ENCODE data around the gene SNUPN.

The SNUPN gene

DNA sequence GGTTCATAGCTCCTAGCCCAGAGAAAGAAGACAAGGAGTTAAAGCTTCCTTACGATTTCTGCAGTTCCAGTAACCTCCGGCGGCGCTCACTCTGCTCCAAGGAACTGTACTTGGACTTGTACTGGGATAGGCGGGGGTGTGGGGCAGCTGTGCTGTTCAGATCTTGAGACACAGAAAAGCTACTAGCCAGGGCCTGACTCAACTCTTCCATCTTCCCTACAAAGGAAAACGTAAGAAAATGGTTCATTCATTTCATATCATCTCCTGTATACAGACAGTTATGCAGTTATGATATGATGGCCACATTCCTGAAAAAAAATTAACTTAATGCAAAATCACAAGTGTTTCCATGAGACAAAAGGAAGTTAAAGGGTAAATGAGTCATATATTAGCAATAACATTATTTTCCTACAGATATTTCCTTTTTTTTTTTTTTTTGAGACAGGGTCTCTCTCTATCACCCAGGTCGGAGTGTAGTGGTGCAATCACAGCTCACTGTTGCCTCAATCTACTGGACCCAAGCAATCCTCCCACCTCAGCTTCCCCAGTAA is 4.6 kb downstream of the SNUPN start:
- H3K27ac ChIP-seq (ENCODE audit: low read length): peak overlapping the region; percentile 79
- H3K4me1 ChIP-seq (ENCODE audit: control insufficient read depth in 1 of 2, insufficient read depth in 2 of 2, low read length in 2 of 2): peaks cover 0 to 7% of the 10 kb centered on the region in 2 donors
- peaks cover 24 to 41% of the 10 kb centered on the region in 2 donors for H3K36me3 ChIP-seq (ENCODE audit: control insufficient read depth in 1 of 2, insufficient read depth in 2 of 2, low read length in 2 of 2)
- no peaks in the 10 kb centered on the region for H3K9me3 ChIP-seq (ENCODE audit: control insufficient read depth in 1 of 2, low read length in 2 of 2)
- H3K4me3 ChIP-seq (ENCODE audit: low read depth in 1 of 2, low read length in 2 of 2): peak overlapping the region; percentile 43 to 47
- H3K27me3 ChIP-seq (ENCODE audit: low read depth, low read length): no peaks in the 10 kb centered on the region

- Histone ChIP-seq H3K4me3 (ENCODE audit: low read depth in 1 of 2, low read length in 2 of 2) (peak overlapping the region; percentile 43 to 47), H3K9me3 (ENCODE audit: control insufficient read depth in 1 of 2, low read length in 2 of 2) (no peaks in the 10 kb centered on the region), H3K27me3 (ENCODE audit: low read depth, low read length) (no peaks in the 10 kb centered on the region), H3K4me1 (ENCODE audit: control insufficient read depth in 1 of 2, insufficient read depth in 2 of 2, low read length in 2 of 2) (peaks cover 0 to 7% of the 10 kb centered on the region in 2 donors), H3K27ac (ENCODE audit: low read length) (peak overlapping the region; percentile 79), H3K36me3 (ENCODE audit: control insufficient read depth in 1 of 2, insufficient read depth in 2 of 2, low read length in 2 of 2) (peaks cover 29 to 45% of the 10 kb centered on the region in 2 donors)
Measured at GRCh38 chr15:75620058-75620820, 5.3 kb downstream of the SNUPN start.

DNA sequence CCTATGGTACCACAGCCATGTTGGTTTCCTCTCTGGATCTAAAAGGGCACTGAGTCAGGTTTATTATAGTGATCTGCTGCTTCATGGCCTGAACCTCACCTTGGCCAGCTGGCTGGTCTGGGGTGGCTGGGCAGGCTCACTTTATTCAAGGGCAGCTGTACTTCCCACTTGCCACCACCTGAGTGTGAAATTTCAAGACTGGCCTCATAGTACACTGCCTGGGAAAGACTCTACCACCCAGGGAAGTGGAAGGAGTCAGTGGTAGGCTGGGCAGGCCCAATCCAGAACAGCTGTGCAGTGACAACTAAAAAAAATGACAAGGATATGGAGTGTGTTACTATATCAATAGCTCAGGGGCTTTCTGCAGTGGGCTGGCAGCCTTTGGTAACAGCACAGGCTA is 8.8 kb downstream of the SNUPN start:
- Histone ChIP-seq H3K36me3 (ENCODE audit: control insufficient read depth in 1 of 2, insufficient read depth in 2 of 2, low read length in 2 of 2) (peaks cover 36 to 70% of the 10 kb centered on the region in 2 donors), H3K27ac (ENCODE audit: low read length) (no peak overlapping the region), H3K4me1 (ENCODE audit: control insufficient read depth in 1 of 2, insufficient read depth in 2 of 2, low read length in 2 of 2) (peaks cover 0 to 7% of the 10 kb centered on the region in 2 donors), H3K4me3 (ENCODE audit: low read depth in 1 of 2, low read length in 2 of 2) (no peak overlapping the region), H3K9me3 (ENCODE audit: control insufficient read depth in 1 of 2, low read length in 2 of 2) (no peaks in the 10 kb centered on the region), H3K27me3 (ENCODE audit: low read depth, low read length) (no peaks in the 10 kb centered on the region)

- peaks cover 43 to 56% of the 10 kb centered on the region in 2 donors for H3K36me3 ChIP-seq (ENCODE audit: control insufficient read depth in 1 of 2, insufficient read depth in 2 of 2, low read length in 2 of 2)
- H3K9me3 ChIP-seq (ENCODE audit: control insufficient read depth in 1 of 2, low read length in 2 of 2): no peaks in the 10 kb centered on the region
- H3K4me1 ChIP-seq (ENCODE audit: control insufficient read depth in 1 of 2, insufficient read depth in 2 of 2, low read length in 2 of 2): no peaks in the 10 kb centered on the region
- H3K4me3 ChIP-seq (ENCODE audit: low read depth in 1 of 2, low read length in 2 of 2): no peak overlapping the region
- no peak overlapping the region for H3K27ac ChIP-seq (ENCODE audit: low read length)
- no peaks in the 10 kb centered on the region for H3K27me3 ChIP-seq (ENCODE audit: low read depth, low read length)
Measured at GRCh38 chr15:75606711-75607699, 18.5 kb downstream of the SNUPN start.

GRCh38 chr15:75606026-75606425 is 19.5 kb downstream of the SNUPN start:
- Histone ChIP-seq H3K4me3 (ENCODE audit: low read depth in 1 of 2, low read length in 2 of 2) (no peak overlapping the region), H3K27me3 (ENCODE audit: low read depth, low read length) (no peaks in the 10 kb centered on the region), H3K27ac (ENCODE audit: low read length) (no peak overlapping the region), H3K4me1 (ENCODE audit: control insufficient read depth in 1 of 2, insufficient read depth in 2 of 2, low read length in 2 of 2) (no peaks in the 10 kb centered on the region), H3K9me3 (ENCODE audit: control insufficient read depth in 1 of 2, low read length in 2 of 2) (no peaks in the 10 kb centered on the region), H3K36me3 (ENCODE audit: control insufficient read depth in 1 of 2, insufficient read depth in 2 of 2, low read length in 2 of 2) (peaks cover 45 to 56% of the 10 kb centered on the region in 2 donors)

DNA sequence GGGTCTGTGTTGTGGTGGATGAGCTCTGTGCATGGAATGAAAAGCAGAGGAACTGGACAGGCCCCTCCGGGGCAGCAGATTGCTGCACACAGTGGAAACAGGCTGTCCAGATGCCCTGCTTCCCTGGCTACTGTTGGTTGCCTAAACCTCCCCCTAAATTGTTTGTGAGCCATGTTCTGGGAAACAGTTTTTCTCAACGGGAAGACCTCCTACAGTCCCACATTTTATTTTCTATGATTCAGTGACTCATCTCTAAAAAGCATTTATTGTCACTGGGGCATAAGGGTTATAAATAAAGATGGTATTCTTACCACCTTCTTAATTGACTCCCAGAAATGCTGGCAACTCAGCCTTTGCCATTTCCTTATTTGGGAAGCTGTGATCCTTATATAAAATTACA is 26.1 kb downstream of the SNUPN start:
- H3K36me3 ChIP-seq (ENCODE audit: control insufficient read depth in 1 of 2, insufficient read depth in 2 of 2, low read length in 2 of 2): peaks cover 44 to 56% of the 10 kb centered on the region in 2 donors
- peak overlapping the region; percentile 43 for H3K27ac ChIP-seq (ENCODE audit: low read length)
- H3K27me3 ChIP-seq (ENCODE audit: low read depth, low read length): no peaks in the 10 kb centered on the region
- no peaks in the 10 kb centered on the region for H3K9me3 ChIP-seq (ENCODE audit: control insufficient read depth in 1 of 2, low read length in 2 of 2)
- H3K4me1 ChIP-seq (ENCODE audit: control insufficient read depth in 1 of 2, insufficient read depth in 2 of 2, low read length in 2 of 2): no peaks in the 10 kb centered on the region
- H3K4me3 ChIP-seq (ENCODE audit: low read depth in 1 of 2, low read length in 2 of 2): no peak overlapping the region

DNA sequence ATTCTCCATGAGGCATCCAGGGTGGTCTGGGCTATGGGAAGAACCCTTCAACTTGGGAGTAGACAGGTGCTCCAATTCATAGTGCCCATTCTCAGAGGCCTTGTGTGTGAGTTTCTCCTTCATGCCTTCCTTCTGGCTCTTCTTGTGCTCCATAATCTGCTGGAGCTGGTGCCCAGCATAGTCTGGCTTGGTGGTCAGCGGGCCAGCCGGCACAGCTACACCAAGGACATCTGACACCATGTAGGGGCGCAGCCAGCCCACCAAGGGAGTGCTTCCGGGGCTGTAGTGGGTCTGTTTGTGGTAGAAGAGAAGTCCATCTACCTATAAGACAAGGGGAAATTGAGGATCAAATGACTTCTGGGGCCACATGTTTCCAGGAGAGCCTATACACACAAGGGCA is 27.2 kb downstream of the SNUPN start:
- no peaks in the 10 kb centered on the region for H3K9me3 ChIP-seq (ENCODE audit: control insufficient read depth in 1 of 2, low read length in 2 of 2)
- H3K4me1 ChIP-seq (ENCODE audit: control insufficient read depth in 1 of 2, insufficient read depth in 2 of 2, low read length in 2 of 2): no peaks in the 10 kb centered on the region
- peaks cover 39 to 56% of the 10 kb centered on the region in 2 donors for H3K36me3 ChIP-seq (ENCODE audit: control insufficient read depth in 1 of 2, insufficient read depth in 2 of 2, low read length in 2 of 2)
- H3K4me3 ChIP-seq (ENCODE audit: low read depth in 1 of 2, low read length in 2 of 2): no peak overlapping the region
- H3K27ac ChIP-seq (ENCODE audit: low read length): no peak overlapping the region
- no peaks in the 10 kb centered on the region for H3K27me3 ChIP-seq (ENCODE audit: low read depth, low read length)

GRCh38 chr15:75597667-75598341 is 27.7 kb downstream of the SNUPN start:
- no peaks in the 10 kb centered on the region for H3K9me3 ChIP-seq (ENCODE audit: control insufficient read depth in 1 of 2, low read length in 2 of 2)
- H3K27ac ChIP-seq (ENCODE audit: low read length): no peak overlapping the region
- H3K36me3 ChIP-seq (ENCODE audit: control insufficient read depth in 1 of 2, insufficient read depth in 2 of 2, low read length in 2 of 2): peaks cover 39 to 56% of the 10 kb centered on the region in 2 donors
- no peaks in the 10 kb centered on the region for H3K4me1 ChIP-seq (ENCODE audit: control insufficient read depth in 1 of 2, insufficient read depth in 2 of 2, low read length in 2 of 2)
- H3K4me3 ChIP-seq (ENCODE audit: low read depth in 1 of 2, low read length in 2 of 2): no peak overlapping the region
- no peaks in the 10 kb centered on the region for H3K27me3 ChIP-seq (ENCODE audit: low read depth, low read length)

DNA sequence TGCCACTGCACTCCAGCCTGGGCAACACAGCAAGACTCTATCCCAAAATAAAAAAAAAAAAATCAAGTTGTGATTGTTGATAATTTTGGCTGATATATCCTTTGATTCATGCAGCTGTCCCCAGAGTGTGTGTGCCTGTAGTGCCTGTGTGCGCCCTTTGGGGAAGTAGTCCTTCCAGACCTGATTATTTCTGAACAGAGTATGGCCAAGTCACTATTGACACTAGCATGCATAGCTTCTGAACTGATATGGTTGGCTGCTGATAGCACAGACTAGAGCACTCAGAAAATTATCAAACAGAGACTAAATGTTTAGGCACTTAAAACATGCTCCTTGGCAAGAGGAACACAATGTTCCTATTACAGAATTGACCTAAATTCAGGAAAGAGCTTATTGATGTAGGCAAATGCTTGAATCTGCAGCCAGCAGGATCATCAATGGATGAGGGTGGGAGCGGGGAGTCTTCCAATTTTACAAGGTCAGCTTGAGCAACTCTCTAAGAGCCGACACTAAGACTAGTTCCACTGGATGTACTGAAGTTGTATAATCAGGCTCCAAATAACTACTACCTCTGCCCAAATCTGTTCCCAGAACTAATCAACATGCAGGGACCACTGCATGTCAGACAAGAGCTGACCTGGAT is 28.7 kb downstream of the SNUPN start:
- Histone ChIP-seq H3K9me3 (ENCODE audit: control insufficient read depth in 1 of 2, low read length in 2 of 2) (no peaks in the 10 kb centered on the region), H3K27ac (ENCODE audit: low read length) (no peak overlapping the region), H3K4me1 (ENCODE audit: control insufficient read depth in 1 of 2, insufficient read depth in 2 of 2, low read length in 2 of 2) (no peaks in the 10 kb centered on the region), H3K27me3 (ENCODE audit: low read depth, low read length) (no peaks in the 10 kb centered on the region), H3K4me3 (ENCODE audit: low read depth in 1 of 2, low read length in 2 of 2) (no peak overlapping the region), H3K36me3 (ENCODE audit: control insufficient read depth in 1 of 2, insufficient read depth in 2 of 2, low read length in 2 of 2) (peaks cover 39 to 59% of the 10 kb centered on the region in 2 donors)

GRCh38 chr15:75594276-75594675 is 31.2 kb downstream of the SNUPN start:
- H3K27ac ChIP-seq (ENCODE audit: low read length): no peak overlapping the region
- H3K4me3 ChIP-seq (ENCODE audit: low read depth in 1 of 2, low read length in 2 of 2): no peak overlapping the region
- no peaks in the 10 kb centered on the region for H3K9me3 ChIP-seq (ENCODE audit: control insufficient read depth in 1 of 2, low read length in 2 of 2)
- H3K36me3 ChIP-seq (ENCODE audit: control insufficient read depth in 1 of 2, insufficient read depth in 2 of 2, low read length in 2 of 2): peaks cover 30 to 44% of the 10 kb centered on the region in 2 donors
- no peaks in the 10 kb centered on the region for H3K27me3 ChIP-seq (ENCODE audit: low read depth, low read length)
- no peaks in the 10 kb centered on the region for H3K4me1 ChIP-seq (ENCODE audit: control insufficient read depth in 1 of 2, insufficient read depth in 2 of 2, low read length in 2 of 2)
